Measurements from ENCODE around the gene SARS1.

Gene SARS1

GRCh38 chr1:109265016-109265415, 51.3 kb downstream of the SARS1 start:
- no peak for TF ChIP-seq GATA2 (IDR thresholded peaks at IDR 0.05; ENCODE audit: low read depth, low read length)
- TF ChIP-seq GATA3 (IDR thresholded peaks at IDR 0.05; ENCODE audit: low read depth, low read length): no peak

GRCh38 chr1:109265741-109266330, 52.1 kb downstream of the SARS1 start:
- TF ChIP-seq GATA3 (IDR thresholded peaks at IDR 0.05; ENCODE audit: low read depth, low read length): no peak
- TF ChIP-seq GATA2 (IDR thresholded peaks at IDR 0.05; ENCODE audit: low read depth, low read length): no peak

- TF ChIP-seq GATA2 (IDR thresholded peaks at IDR 0.05; ENCODE audit: low read depth, low read length) (no peak), GATA3 (IDR thresholded peaks at IDR 0.05; ENCODE audit: low read depth, low read length) (no peak)
Observed at GRCh38 chr1:109266965-109267364, 53.2 kb downstream of the SARS1 start.

- TF ChIP-seq GATA2 (IDR thresholded peaks at IDR 0.05; ENCODE audit: low read depth, low read length): no peak
- no peak for TF ChIP-seq GATA3 (IDR thresholded peaks at IDR 0.05; ENCODE audit: low read depth, low read length)
Observed at GRCh38 chr1:109267743-109268300, 54.1 kb downstream of the SARS1 start.

GRCh38 chr1:109268431-109269211, 54.9 kb downstream of the SARS1 start:
- TF ChIP-seq GATA2 (IDR thresholded peaks at IDR 0.05; ENCODE audit: low read depth, low read length) (no peak), GATA3 (IDR thresholded peaks at IDR 0.05; ENCODE audit: low read depth, low read length) (no peak)

GRCh38 chr1:109269212-109269980, 55.7 kb downstream of the SARS1 start:
- TF ChIP-seq GATA2 (IDR thresholded peaks at IDR 0.05; ENCODE audit: low read depth, low read length) (no peak), GATA3 (IDR thresholded peaks at IDR 0.05; ENCODE audit: low read depth, low read length) (no peak)

- no peak for TF ChIP-seq GATA2 (IDR thresholded peaks at IDR 0.05; ENCODE audit: low read depth, low read length)
- TF ChIP-seq GATA3 (IDR thresholded peaks at IDR 0.05; ENCODE audit: low read depth, low read length): no peak
Observed at GRCh38 chr1:109269981-109270622, 56.4 kb downstream of the SARS1 start.

GRCh38 chr1:109270623-109271317, 57.1 kb downstream of the SARS1 start:
- TF ChIP-seq GATA3 (IDR thresholded peaks at IDR 0.05; ENCODE audit: low read depth, low read length) (no peak), GATA2 (IDR thresholded peaks at IDR 0.05; ENCODE audit: low read depth, low read length) (no peak)

GRCh38 chr1:109271458-109271857, 57.7 kb downstream of the SARS1 start:
- TF ChIP-seq GATA3 (IDR thresholded peaks at IDR 0.05; ENCODE audit: low read depth, low read length) (no peak), GATA2 (IDR thresholded peaks at IDR 0.05; ENCODE audit: low read depth, low read length) (no peak)

GRCh38 chr1:109272021-109272799, 58.5 kb downstream of the SARS1 start:
- TF ChIP-seq GATA2 (IDR thresholded peaks at IDR 0.05; ENCODE audit: low read depth, low read length) (no peak), GATA3 (IDR thresholded peaks at IDR 0.05; ENCODE audit: low read depth, low read length) (no peak)

- TF ChIP-seq GATA2 (IDR thresholded peaks at IDR 0.05; ENCODE audit: low read depth, low read length): no peak
- TF ChIP-seq GATA3 (IDR thresholded peaks at IDR 0.05; ENCODE audit: low read depth, low read length): no peak
Observed at GRCh38 chr1:109272831-109273547, 59.3 kb downstream of the SARS1 start.

All from SH-SY5Y (cell line).